WTC11 (cell line): ENCODE measurements around the gene H2AZ1. TPM values are rescaled to one million over a fixed set of nuclear protein-coding genes. Genes with fewer than 3 reads are reported as not detected.
A peak's percentile ranks its signal among the peaks of the same experiment; 100 is the strongest.

Source experiments
- CREB1 ChIP-seq: sonication (generic); formaldehyde crosslinking; IDR thresholded peaks from 2 replicates; pipeline ENCODE4 v1.8.0; 2023; ENCODE audit warnings: mild to moderate bottlenecking, missing genetic modification reagents
- KAT7 ChIP-seq: sonication (generic); formaldehyde crosslinking; IDR thresholded peaks from 2 replicates; pipeline ENCODE4 v1.8.1; 2023; ENCODE audit warnings: missing genetic modification reagents, mild to moderate bottlenecking, borderline replicate concordance
- NFYB ChIP-seq: sonication (generic); formaldehyde crosslinking; conservative IDR thresholded peaks from 2 replicates; pipeline ENCODE4 v1.8.0; 2022; ENCODE audit warnings: low read depth, missing genetic modification reagents
- NR1H2 ChIP-seq: sonication (generic); formaldehyde crosslinking; IDR thresholded peaks from 2 replicates; pipeline ENCODE4 v1.9.0; 2021; ENCODE audit warnings: mild to moderate bottlenecking, moderate library complexity, missing genetic modification reagents
- NR2C2 ChIP-seq: sonication (generic); formaldehyde crosslinking; IDR thresholded peaks from 2 replicates; pipeline ENCODE4 v1.8.0; 2022; ENCODE audit warnings: mild to moderate bottlenecking, missing genetic modification reagents
- OVOL2 ChIP-seq: fragments of 250-450 bp; sonication (Bioruptor Pico); IDR thresholded peaks from 2 replicates; pipeline ENCODE4 v1.9.0; 2021; ENCODE audit warnings: mild to moderate bottlenecking, borderline replicate concordance
- RORB ChIP-seq: fragments of 250-450 bp; sonication (Bioruptor Pico); IDR thresholded peaks from 2 replicates; pipeline ENCODE4 v1.9.0; 2021; ENCODE audit warnings: mild to moderate bottlenecking
- TCF7 ChIP-seq: sonication (generic); formaldehyde crosslinking; IDR thresholded peaks from 2 replicates; pipeline ENCODE4 v1.8.0; 2022; ENCODE audit warnings: mild to moderate bottlenecking, low read depth, missing genetic modification reagents, moderate library complexity
- ZNF232 ChIP-seq: sonication (generic); formaldehyde crosslinking; IDR thresholded peaks from 2 replicates; pipeline ENCODE4 v1.8.0; 2022; ENCODE audit warnings: mild to moderate bottlenecking, missing genetic modification reagents
- ZNF416 ChIP-seq: fragments of 250-450 bp; sonication (Bioruptor Pico); IDR thresholded peaks from 2 replicates; pipeline ENCODE4 v1.9.0; 2021; ENCODE audit warnings: mild to moderate bottlenecking, inconsistent platforms
- ZNF423 ChIP-seq: fragments of 250-450 bp; sonication (Bioruptor Pico); IDR thresholded peaks from 2 replicates; pipeline ENCODE4 v2.1.2; 2022; ENCODE audit warnings: mild to moderate bottlenecking, moderate library complexity
- ZNF671 ChIP-seq: fragments of 250-450 bp; sonication (Bioruptor Pico); IDR thresholded peaks from 2 replicates; pipeline ENCODE4 v1.8.0; 2021; ENCODE audit warnings: mild to moderate bottlenecking
- total RNA-seq: library from RNA; stranded (reverse); gene quantifications from 3 replicates; pipeline ENCODE4 v1.2.3, GENCODE V29; 2021
- TF ChIP-seq, protein P1 (sequence below): sonication (generic); formaldehyde crosslinking; IDR thresholded peaks from 2 replicates; pipeline ENCODE4 v1.8.0; 2022; ENCODE audit warnings: mild to moderate bottlenecking, missing genetic modification reagents
- TF ChIP-seq, protein P2 (sequence below): fragments of 250-450 bp; sonication (Bioruptor Pico); IDR thresholded peaks from 2 replicates; pipeline ENCODE4 v1.9.0; 2021; ENCODE audit warnings: mild to moderate bottlenecking
- TF ChIP-seq, protein P3 (sequence below): sonication (generic); formaldehyde crosslinking; IDR thresholded peaks from 2 replicates; pipeline ENCODE4 v1.8.1; 2022; ENCODE audit warnings: mild to moderate bottlenecking, missing genetic modification reagents, moderate library complexity, borderline replicate concordance
- TF ChIP-seq, protein P4 (sequence below): sonication (generic); formaldehyde crosslinking; IDR thresholded peaks from 2 replicates; pipeline ENCODE4 v1.8.0; 2023; ENCODE audit warnings: missing genetic modification reagents, mild to moderate bottlenecking, borderline replicate concordance
- TF ChIP-seq, protein P5 (sequence below): sonication (generic); formaldehyde crosslinking; IDR thresholded peaks from 2 replicates; pipeline ENCODE4 v1.8.1; 2023; ENCODE audit warnings: mild to moderate bottlenecking, moderate library complexity, missing genetic modification reagents
- TF ChIP-seq, protein P6 (sequence below): sonication (generic); formaldehyde crosslinking; IDR thresholded peaks from 2 replicates; pipeline ENCODE4 v1.8.1; 2022; ENCODE audit warnings: mild to moderate bottlenecking, moderate library complexity, missing genetic modification reagents
- TF ChIP-seq, protein P7 (sequence below): sonication (generic); formaldehyde crosslinking; IDR thresholded peaks from 2 replicates; pipeline ENCODE4 v1.8.0; 2023; ENCODE audit warnings: missing genetic modification reagents
- TF ChIP-seq, protein P8 (sequence below): sonication (generic); formaldehyde crosslinking; IDR thresholded peaks from 2 replicates; pipeline ENCODE4 v1.8.1; 2023; ENCODE audit warnings: mild to moderate bottlenecking, missing genetic modification reagents
- TF ChIP-seq, protein P9 (sequence below): fragments of 250-450 bp; sonication (Bioruptor Pico); conservative IDR thresholded peaks from 2 replicates; pipeline ENCODE4 v1.9.0; 2021; ENCODE audit warnings: mild to moderate bottlenecking

The H2AZ1 gene
- total RNA-seq, 1 experiment from 2014 or later: 684 TPM

DNA sequence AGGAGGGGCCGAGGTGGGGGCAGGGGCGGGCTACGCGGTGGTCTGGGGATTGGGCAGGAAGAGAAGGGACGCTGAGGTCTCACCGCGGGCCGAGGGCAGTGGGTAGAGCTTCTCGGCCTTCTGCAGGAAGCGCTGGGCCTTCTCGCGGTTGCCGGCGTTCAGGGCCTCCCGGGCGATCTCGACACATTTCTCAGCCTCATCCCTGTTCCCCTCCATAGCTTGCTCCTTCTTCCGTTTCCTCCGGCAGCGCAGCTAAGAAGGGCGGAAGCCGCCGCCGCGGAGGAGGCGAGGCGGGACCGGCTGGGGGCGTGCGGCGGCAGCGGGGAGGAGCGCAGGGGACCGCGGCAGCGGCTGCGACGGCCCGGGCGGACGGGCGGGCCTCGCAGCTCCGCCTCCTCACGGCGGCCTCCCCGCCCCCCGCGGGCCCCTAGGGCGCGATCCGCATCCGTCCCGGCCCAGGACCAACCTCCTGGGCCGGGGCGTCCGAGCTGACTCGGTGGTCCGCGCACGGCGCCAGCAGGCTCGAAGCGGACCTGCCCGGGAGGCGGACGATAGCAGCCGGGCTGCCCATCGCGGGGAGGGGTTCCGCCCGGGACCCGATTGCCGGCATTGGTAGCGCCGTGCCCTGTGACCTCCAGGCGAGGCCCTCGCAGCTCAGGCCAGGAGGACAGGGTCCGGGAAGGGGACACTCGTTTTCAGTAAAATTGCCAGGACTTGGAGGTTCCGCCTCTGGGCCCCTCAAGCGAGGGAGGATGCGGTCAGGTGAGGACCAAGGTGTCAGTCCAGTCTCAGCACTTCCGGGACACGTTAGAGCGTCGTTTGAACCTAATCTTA is 3.5 kb downstream of the H2AZ1 start, which contains the start of gene DNAJB14 (continued):
- TF ChIP-seq TCF7 (CRISPR knock-in tag): peak; percentile 88
- TF ChIP-seq ZNF416 (CRISPR knock-in tag): peak; percentile 98
- TF ChIP-seq ZNF232 (CRISPR knock-in tag): no peak
- TF ChIP-seq, protein P1, sequence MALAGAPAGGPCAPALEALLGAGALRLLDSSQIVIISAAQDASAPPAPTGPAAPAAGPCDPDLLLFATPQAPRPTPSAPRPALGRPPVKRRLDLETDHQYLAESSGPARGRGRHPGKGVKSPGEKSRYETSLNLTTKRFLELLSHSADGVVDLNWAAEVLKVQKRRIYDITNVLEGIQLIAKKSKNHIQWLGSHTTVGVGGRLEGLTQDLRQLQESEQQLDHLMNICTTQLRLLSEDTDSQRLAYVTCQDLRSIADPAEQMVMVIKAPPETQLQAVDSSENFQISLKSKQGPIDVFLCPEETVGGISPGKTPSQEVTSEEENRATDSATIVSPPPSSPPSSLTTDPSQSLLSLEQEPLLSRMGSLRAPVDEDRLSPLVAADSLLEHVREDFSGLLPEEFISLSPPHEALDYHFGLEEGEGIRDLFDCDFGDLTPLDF (CRISPR knock-in tag): no peak
- TF ChIP-seq RORB (CRISPR knock-in tag): no peak
- TF ChIP-seq, protein P2, sequence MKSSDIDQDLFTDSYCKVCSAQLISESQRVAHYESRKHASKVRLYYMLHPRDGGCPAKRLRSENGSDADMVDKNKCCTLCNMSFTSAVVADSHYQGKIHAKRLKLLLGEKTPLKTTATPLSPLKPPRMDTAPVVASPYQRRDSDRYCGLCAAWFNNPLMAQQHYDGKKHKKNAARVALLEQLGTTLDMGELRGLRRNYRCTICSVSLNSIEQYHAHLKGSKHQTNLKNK: peak; percentile 6; the same call in 1 of the 2 replicates
- no peak for TF ChIP-seq NR1H2 (CRISPR knock-in tag)
- TF ChIP-seq, protein P3, sequence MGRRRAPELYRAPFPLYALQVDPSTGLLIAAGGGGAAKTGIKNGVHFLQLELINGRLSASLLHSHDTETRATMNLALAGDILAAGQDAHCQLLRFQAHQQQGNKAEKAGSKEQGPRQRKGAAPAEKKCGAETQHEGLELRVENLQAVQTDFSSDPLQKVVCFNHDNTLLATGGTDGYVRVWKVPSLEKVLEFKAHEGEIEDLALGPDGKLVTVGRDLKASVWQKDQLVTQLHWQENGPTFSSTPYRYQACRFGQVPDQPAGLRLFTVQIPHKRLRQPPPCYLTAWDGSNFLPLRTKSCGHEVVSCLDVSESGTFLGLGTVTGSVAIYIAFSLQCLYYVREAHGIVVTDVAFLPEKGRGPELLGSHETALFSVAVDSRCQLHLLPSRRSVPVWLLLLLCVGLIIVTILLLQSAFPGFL (CRISPR knock-in tag): no peak
- TF ChIP-seq, protein P4, sequence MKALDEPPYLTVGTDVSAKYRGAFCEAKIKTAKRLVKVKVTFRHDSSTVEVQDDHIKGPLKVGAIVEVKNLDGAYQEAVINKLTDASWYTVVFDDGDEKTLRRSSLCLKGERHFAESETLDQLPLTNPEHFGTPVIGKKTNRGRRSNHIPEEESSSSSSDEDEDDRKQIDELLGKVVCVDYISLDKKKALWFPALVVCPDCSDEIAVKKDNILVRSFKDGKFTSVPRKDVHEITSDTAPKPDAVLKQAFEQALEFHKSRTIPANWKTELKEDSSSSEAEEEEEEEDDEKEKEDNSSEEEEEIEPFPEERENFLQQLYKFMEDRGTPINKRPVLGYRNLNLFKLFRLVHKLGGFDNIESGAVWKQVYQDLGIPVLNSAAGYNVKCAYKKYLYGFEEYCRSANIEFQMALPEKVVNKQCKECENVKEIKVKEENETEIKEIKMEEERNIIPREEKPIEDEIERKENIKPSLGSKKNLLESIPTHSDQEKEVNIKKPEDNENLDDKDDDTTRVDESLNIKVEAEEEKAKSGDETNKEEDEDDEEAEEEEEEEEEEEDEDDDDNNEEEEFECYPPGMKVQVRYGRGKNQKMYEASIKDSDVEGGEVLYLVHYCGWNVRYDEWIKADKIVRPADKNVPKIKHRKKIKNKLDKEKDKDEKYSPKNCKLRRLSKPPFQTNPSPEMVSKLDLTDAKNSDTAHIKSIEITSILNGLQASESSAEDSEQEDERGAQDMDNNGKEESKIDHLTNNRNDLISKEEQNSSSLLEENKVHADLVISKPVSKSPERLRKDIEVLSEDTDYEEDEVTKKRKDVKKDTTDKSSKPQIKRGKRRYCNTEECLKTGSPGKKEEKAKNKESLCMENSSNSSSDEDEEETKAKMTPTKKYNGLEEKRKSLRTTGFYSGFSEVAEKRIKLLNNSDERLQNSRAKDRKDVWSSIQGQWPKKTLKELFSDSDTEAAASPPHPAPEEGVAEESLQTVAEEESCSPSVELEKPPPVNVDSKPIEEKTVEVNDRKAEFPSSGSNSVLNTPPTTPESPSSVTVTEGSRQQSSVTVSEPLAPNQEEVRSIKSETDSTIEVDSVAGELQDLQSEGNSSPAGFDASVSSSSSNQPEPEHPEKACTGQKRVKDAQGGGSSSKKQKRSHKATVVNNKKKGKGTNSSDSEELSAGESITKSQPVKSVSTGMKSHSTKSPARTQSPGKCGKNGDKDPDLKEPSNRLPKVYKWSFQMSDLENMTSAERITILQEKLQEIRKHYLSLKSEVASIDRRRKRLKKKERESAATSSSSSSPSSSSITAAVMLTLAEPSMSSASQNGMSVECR (CRISPR knock-in tag): no peak
- TF ChIP-seq, protein P5, sequence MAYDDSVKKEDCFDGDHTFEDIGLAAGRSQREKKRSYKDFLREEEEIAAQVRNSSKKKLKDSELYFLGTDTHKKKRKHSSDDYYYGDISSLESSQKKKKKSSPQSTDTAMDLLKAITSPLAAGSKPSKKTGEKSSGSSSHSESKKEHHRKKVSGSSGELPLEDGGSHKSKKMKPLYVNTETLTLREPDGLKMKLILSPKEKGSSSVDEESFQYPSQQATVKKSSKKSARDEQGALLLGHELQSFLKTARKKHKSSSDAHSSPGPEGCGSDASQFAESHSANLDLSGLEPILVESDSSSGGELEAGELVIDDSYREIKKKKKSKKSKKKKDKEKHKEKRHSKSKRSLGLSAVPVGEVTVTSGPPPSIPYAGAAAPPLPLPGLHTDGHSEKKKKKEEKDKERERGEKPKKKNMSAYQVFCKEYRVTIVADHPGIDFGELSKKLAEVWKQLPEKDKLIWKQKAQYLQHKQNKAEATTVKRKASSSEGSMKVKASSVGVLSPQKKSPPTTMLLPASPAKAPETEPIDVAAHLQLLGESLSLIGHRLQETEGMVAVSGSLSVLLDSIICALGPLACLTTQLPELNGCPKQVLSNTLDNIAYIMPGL (CRISPR knock-in tag): peak; percentile 82; the same call in 1 of the 2 replicates
- TF ChIP-seq ZNF671 (CRISPR knock-in tag): peak; percentile 97
- 0 out of 2 replicates have a peak, but pooled peaks have one; percentile 22 for TF ChIP-seq NR2C2 (CRISPR knock-in tag)
- TF ChIP-seq, protein P6, sequence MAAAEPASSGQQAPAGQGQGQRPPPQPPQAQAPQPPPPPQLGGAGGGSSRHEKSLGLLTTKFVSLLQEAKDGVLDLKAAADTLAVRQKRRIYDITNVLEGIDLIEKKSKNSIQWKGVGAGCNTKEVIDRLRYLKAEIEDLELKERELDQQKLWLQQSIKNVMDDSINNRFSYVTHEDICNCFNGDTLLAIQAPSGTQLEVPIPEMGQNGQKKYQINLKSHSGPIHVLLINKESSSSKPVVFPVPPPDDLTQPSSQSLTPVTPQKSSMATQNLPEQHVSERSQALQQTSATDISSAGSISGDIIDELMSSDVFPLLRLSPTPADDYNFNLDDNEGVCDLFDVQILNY (CRISPR knock-in tag): peak; percentile 55; the same call in 1 of the 2 replicates
- TF ChIP-seq, protein P7, sequence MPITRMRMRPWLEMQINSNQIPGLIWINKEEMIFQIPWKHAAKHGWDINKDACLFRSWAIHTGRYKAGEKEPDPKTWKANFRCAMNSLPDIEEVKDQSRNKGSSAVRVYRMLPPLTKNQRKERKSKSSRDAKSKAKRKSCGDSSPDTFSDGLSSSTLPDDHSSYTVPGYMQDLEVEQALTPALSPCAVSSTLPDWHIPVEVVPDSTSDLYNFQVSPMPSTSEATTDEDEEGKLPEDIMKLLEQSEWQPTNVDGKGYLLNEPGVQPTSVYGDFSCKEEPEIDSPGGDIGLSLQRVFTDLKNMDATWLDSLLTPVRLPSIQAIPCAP (CRISPR knock-in tag): no peak; the same call in 1 of the 2 replicates
- no peak; the same call in 1 of the 2 replicates for TF ChIP-seq CREB1
- no peak for TF ChIP-seq OVOL2
- TF ChIP-seq, protein P8, sequence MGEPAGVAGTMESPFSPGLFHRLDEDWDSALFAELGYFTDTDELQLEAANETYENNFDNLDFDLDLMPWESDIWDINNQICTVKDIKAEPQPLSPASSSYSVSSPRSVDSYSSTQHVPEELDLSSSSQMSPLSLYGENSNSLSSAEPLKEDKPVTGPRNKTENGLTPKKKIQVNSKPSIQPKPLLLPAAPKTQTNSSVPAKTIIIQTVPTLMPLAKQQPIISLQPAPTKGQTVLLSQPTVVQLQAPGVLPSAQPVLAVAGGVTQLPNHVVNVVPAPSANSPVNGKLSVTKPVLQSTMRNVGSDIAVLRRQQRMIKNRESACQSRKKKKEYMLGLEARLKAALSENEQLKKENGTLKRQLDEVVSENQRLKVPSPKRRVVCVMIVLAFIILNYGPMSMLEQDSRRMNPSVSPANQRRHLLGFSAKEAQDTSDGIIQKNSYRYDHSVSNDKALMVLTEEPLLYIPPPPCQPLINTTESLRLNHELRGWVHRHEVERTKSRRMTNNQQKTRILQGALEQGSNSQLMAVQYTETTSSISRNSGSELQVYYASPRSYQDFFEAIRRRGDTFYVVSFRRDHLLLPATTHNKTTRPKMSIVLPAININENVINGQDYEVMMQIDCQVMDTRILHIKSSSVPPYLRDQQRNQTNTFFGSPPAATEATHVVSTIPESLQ: no peak
- TF ChIP-seq, protein P9, sequence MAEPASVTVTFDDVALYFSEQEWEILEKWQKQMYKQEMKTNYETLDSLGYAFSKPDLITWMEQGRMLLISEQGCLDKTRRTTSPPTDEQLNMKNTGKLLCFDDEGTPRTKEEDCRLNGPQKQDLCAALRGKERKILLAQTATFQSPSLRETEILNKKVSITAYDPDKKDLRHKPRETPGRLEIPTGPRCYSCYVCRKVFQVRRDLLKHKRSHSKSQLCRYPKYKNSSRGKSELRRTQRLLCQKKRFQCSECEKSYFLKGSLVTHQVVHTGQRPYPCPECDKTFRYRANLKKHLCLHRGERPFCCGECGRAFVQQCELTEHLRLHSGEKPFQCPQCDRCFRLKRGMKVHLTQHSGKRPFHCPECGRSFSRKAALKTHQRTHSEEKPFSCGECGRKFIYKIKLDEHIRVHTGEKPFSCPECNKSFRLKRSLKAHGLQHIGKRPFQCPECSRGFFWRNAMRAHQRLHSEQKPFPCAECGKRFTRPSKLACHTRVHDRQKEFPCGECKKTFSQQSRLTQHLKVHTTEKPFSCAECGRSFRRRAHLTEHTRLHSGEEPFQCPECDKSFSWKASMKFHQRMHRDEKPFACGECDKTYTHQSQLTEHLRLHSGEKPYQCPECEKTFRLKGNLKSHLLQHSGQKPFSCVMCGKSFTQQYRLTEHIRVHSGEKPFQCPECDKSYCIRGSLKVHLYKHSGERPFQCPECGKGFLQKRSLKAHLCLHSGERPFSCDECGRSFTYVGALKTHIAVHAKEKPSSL (CRISPR knock-in tag): peak; percentile 94
- peak; percentile 86; the same call in 1 of the 2 replicates for TF ChIP-seq KAT7 (CRISPR knock-in tag)
- peak; percentile 49; the same call in 1 of the 2 replicates for TF ChIP-seq NFYB (CRISPR knock-in tag)
- peak; percentile 50; the same call in 1 of the 2 replicates for TF ChIP-seq ZNF423 (CRISPR knock-in tag)
